HUES64 (cell line): Measurements from ENCODE around the gene PLK4. TPM values are rescaled to one million over a fixed set of nuclear protein-coding genes. Genes with fewer than 3 reads are reported as not detected.

Source experiments
- H3K27ac ChIP-seq: 2 replicates; pipeline ENCODE4 v1.7.0; 2013; ENCODE audit warnings: low read depth, low read length, inconsistent platforms
- H3K27me3 ChIP-seq: 2 replicates; pipeline ENCODE4 v1.6.1; 2013; ENCODE audit warnings: mild to moderate bottlenecking, low read length; ENCODE audit not compliant: insufficient read depth
- H3K36me3 ChIP-seq: 2 replicates; pipeline ENCODE4 v1.6.1; 2013; ENCODE audit warnings: mild to moderate bottlenecking, low read length; ENCODE audit not compliant: insufficient read depth
- H3K4me1 ChIP-seq: 2 replicates; pipeline ENCODE4 v1.6.1; 2013; ENCODE audit warnings: mild to moderate bottlenecking, low read length, moderate library complexity; ENCODE audit not compliant: insufficient read depth
- H3K4me3 ChIP-seq: 2 replicates; pipeline ENCODE4 v1.5.1; 2013; ENCODE audit warnings: mild to moderate bottlenecking, low read length, moderate library complexity
- H3K9ac ChIP-seq: 2 replicates; pipeline ENCODE4 v1.6.1; 2013; ENCODE audit warnings: mild to moderate bottlenecking, low read depth, low read length
- H3K9me3 ChIP-seq: 2 replicates; pipeline ENCODE4 v1.6.1; 2013; ENCODE audit warnings: low read depth, low read length; ENCODE audit not compliant: insufficient read depth
- WGBS: fragments of 150-250, 120-280 bp; methylation state at CpG from one replicate; pipeline ENCODE4 v1.1.7; 2013; ENCODE audit warnings: missing lambda C conversion rate; 5-methylcytosine and 5-hydroxymethylcytosine counted together
- polyA plus RNA-seq, 2 experiments: library from polyadenylated mRNA; stranded (reverse); fragments of 50-300 nt; gene quantifications; one replicate each; pipeline ENCODE4 v1.2.3, GENCODE V29; 2013

The PLK4 gene
- polyA plus RNA-seq (2013, experiment 1 of 2): 37.4 TPM
- polyA plus RNA-seq (2013, experiment 2 of 2): 31.2 TPM

DNA sequence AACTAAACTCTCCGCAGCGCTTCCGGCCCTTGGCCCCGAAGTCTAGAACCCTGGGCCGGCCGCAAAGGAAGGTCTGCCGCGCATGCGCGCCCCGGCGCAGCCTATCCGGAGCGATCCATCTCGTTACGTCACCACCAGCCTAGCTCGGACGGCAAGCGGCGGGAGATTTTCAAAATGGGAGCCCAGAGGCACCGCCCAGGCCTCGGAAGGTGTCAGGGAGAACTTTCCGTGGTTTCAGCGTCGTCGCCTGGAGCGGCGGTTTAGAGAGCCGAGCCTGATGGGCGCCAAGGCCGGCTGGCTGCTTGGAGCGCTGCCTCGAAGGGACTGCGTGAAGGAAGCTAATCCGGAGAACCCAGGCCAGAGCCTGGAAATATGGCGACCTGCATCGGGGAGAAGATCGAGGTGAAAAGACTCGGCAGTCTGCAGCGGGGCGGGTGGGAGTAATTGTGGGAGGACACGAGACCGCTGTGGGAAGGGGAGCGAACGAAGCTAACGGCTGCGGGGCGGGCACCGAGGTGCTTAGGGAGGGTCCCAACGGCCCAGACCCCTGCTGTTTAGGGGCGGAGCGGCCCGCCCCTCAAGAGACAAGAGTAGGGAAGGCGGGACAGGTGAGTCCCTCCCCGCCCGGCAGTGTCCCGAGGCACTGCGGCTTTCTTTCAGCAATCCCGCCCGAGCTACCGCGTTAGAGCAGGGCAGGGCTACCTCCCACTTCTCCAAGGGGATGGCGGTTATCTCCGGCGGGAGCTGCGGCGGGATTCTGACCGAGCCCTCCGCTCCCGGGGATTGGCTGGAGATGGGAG lies at the start of gene PLK4:
Gene PLK4, plus strand, starts transcription at position 131 of the 800 bp plus-strand sequence. Its CDS starts 242 bp downstream, at position 373.
- H3K27ac ChIP-seq: peak within 1 kb of the TSS; percentile 100
- H3K9me3 ChIP-seq: no peaks in the 10 kb centered on the region
- peak within 1 kb of the TSS; percentile 93 for H3K4me3 ChIP-seq
- H3K9ac ChIP-seq: peak within 1 kb of the TSS; percentile 99
- H3K4me1 ChIP-seq: no peaks in the 10 kb centered on the region
- no peaks in the 10 kb centered on the region for H3K27me3 ChIP-seq
- under 1% methylated on average over 70 of the region's 70 CpGs for WGBS
- peaks cover 40% of the 10 kb centered on the region for H3K36me3 ChIP-seq

DNA sequence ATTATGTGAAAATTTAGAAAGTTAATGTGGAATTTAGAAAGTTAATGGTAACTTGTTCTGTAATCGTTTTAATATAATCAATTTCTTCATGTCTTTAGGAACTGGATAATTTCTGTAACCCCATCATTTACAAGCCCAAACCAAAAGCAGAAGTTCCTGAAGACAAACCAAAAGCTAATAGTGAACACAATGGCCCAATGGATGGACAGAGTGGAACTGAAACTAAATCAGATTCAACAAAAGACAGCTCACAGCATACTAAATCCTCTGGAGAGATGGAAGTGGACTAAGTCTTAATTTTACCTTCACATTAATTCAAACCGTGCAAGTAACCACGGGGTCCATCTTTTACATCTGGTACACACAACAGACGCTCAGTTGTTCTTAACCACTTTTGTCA lies 48.1 kb upstream of the PLK4 start:
- H3K36me3 ChIP-seq: no peaks in the 10 kb centered on the region
- H3K27ac ChIP-seq: no peak overlapping the region
- WGBS: 96% methylated on average over 4 of the region's 4 CpGs
- H3K4me1 ChIP-seq: no peaks in the 10 kb centered on the region
- H3K9ac ChIP-seq: no peak overlapping the region
- H3K9me3 ChIP-seq: no peaks in the 10 kb centered on the region
- H3K4me3 ChIP-seq: no peak overlapping the region
- no peaks in the 10 kb centered on the region for H3K27me3 ChIP-seq

DNA sequence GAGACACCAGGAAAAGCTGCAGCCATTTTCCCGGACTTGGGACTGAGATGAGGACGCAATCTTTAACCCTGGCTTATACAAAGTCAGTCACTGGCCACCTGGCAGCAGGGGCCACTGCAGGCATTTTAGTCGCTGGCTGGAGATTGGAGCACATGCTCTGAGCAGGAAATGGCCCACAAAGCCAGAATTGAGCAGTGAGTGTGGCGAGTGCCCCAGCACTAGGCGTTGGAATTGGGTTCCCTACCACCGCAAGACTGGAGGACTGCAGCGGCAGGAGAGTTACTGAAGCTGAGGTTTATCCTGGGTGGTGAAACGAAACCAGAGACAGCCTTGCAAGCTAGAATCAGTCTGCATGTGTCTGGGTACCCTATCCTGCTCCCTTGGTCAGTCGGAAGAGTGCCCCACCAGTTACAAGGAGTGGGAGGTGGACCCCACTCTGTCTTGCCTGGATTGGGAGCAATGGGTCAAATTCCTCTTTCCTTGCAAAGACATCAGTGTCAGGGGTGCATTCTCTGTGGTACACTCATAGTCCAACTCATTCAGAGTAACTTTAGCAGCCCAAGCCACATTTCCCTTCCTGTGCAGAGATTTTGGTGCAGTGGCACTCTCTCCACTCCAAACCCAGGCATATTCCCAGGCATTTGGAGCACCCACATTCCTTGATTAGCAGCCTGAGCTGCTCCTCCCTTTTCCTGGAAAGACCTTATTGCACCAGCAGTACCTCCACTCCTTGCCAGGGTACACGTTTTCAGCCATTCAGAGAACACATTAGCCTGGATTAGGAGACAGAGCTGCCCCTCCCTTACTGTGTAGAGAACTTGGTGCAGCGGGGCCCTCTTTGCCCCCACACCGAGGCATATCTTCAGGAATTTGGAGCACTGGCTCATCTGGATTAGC lies 36.7 kb upstream of the PLK4 start:
- H3K4me3 ChIP-seq: no peak overlapping the region
- H3K9ac ChIP-seq: no peak overlapping the region
- no peaks in the 10 kb centered on the region for H3K36me3 ChIP-seq
- H3K27me3 ChIP-seq: no peaks in the 10 kb centered on the region
- H3K4me1 ChIP-seq: peaks cover 11% of the 10 kb centered on the region; the same call in 1 of the 2 replicates
- WGBS: 91% methylated on average over 12 of the region's 12 CpGs
- H3K9me3 ChIP-seq: peaks cover 4% of the 10 kb centered on the region; the same call in 1 of the 2 replicates
- H3K27ac ChIP-seq: no peak overlapping the region

GRCh38 chr4:127844601-127845116 lies 36.0 kb upstream of the PLK4 start:
- H3K27me3 ChIP-seq: no peaks in the 10 kb centered on the region
- WGBS: 85% methylated on average over 5 of the region's 5 CpGs
- H3K4me1 ChIP-seq: peaks cover 11% of the 10 kb centered on the region; the same call in 1 of the 2 replicates
- no peak overlapping the region for H3K27ac ChIP-seq
- H3K9ac ChIP-seq: no peak overlapping the region
- no peak overlapping the region for H3K4me3 ChIP-seq
- no peaks in the 10 kb centered on the region for H3K36me3 ChIP-seq
- peaks cover 7% of the 10 kb centered on the region for H3K9me3 ChIP-seq

- H3K4me1 ChIP-seq: peaks cover 11% of the 10 kb centered on the region; the same call in 1 of the 2 replicates
- no peaks in the 10 kb centered on the region for H3K36me3 ChIP-seq
- H3K9ac ChIP-seq: no peak overlapping the region
- H3K4me3 ChIP-seq: no peak overlapping the region
- H3K27me3 ChIP-seq: no peaks in the 10 kb centered on the region
- H3K9me3 ChIP-seq: peaks cover 14% of the 10 kb centered on the region
- peak overlapping the region; percentile 9; the same call in 1 of the 2 replicates for H3K27ac ChIP-seq
Measured at GRCh38 chr4:127846061-127846460, 34.6 kb upstream of the PLK4 start.

- Histone ChIP-seq H3K4me1 (peaks cover 11% of the 10 kb centered on the region; the same call in 1 of the 2 replicates), H3K36me3 (no peaks in the 10 kb centered on the region), H3K27ac (no peak overlapping the region), H3K9ac (no peak overlapping the region), H3K27me3 (no peaks in the 10 kb centered on the region), H3K9me3 (peaks cover 14% of the 10 kb centered on the region), H3K4me3 (no peak overlapping the region)
- no CpG with 5 or more reads among the region's 1 CpG for WGBS
Measured at GRCh38 chr4:127846765-127847164, 33.9 kb upstream of the PLK4 start.

GRCh38 chr4:127849505-127850234 lies 31.0 kb upstream of the PLK4 start:
- peaks cover 24% of the 10 kb centered on the region for H3K4me1 ChIP-seq
- no peaks in the 10 kb centered on the region for H3K36me3 ChIP-seq
- H3K9ac ChIP-seq: no peak overlapping the region
- H3K4me3 ChIP-seq: no peak overlapping the region
- H3K27me3 ChIP-seq: no peaks in the 10 kb centered on the region
- peaks cover 18% of the 10 kb centered on the region for H3K9me3 ChIP-seq
- H3K27ac ChIP-seq: no peak overlapping the region
- WGBS: 100% methylated on average over 1 of the region's 1 CpG

- H3K4me1 ChIP-seq: peaks cover 25% of the 10 kb centered on the region
- H3K27me3 ChIP-seq: no peaks in the 10 kb centered on the region
- 13% methylated on average over 1 of the region's 1 CpG for whole genome bisulfite sequencing
- no peaks in the 10 kb centered on the region for H3K36me3 ChIP-seq
- H3K27ac ChIP-seq: peak overlapping the region; percentile 41; the same call in 1 of the 2 replicates
- peaks cover 14% of the 10 kb centered on the region for H3K9me3 ChIP-seq
- H3K9ac ChIP-seq: no peak overlapping the region
- no peak overlapping the region for H3K4me3 ChIP-seq
Measured at GRCh38 chr4:127852661-127853060, 28.0 kb upstream of the PLK4 start.

DNA sequence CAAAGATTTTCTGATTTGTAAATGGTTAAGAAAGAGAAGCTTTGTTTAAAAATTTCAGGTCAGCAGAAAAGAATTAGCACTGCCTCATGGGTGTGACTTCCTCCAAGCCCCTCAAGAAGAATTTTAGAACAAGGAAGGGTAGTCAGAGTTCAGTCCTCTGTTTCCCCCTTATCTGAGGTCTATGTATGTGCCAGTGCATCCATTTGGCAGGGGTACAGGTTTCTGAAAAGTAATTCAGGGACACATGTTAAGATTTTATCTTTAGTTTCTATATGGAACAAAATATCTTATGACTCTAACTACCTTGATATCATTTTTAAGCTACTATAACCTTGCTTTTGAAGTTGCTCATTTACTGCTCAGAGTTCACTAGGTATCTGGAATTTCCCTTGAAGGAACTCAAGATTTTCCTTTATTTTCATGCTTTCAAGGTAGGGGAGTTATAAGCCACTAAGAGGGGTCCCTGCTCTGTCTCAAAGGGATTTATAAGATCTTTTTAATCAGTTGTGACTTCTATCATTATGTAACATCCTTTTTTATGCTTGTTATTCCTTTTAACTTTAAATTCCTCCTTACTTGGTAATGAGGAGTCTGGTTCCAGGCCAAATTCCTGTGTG lies 24.4 kb upstream of the PLK4 start:
- Histone ChIP-seq H3K27ac (no peak overlapping the region), H3K36me3 (no peaks in the 10 kb centered on the region), H3K4me3 (no peak overlapping the region), H3K27me3 (no peaks in the 10 kb centered on the region), H3K9me3 (0 out of 2 replicates have a peak, but pooled peaks cover 5% of the 10 kb centered on the region), H3K4me1 (peaks cover 31% of the 10 kb centered on the region), H3K9ac (no peak overlapping the region)

- Histone ChIP-seq H3K4me3 (no peak overlapping the region), H3K4me1 (peaks cover 31% of the 10 kb centered on the region), H3K27me3 (no peaks in the 10 kb centered on the region), H3K9ac (no peak overlapping the region), H3K9me3 (0 out of 2 replicates have a peak, but pooled peaks cover 5% of the 10 kb centered on the region), H3K36me3 (no peaks in the 10 kb centered on the region), H3K27ac (peak overlapping the region; percentile 44; the same call in 1 of the 2 replicates)
- 84% methylated on average over 4 of the region's 4 CpGs for WGBS
Measured at GRCh38 chr4:127856813-127857447, 23.8 kb upstream of the PLK4 start.
